PFSK-1 (cell line): ENCODE data around the gene UVSSA.

Source experiments
- FOXP2 ChIP-seq: optimal IDR thresholded peaks from 2 replicates; pipeline ENCODE3; 2011; ENCODE audit warnings: borderline replicate concordance, control low read depth, inconsistent platforms; ENCODE audit not compliant: insufficient read depth; ENCODE audit errors: extremely low read length, extremely low read depth
- POLR2AphosphoS5 ChIP-seq: IDR thresholded peaks from 2 replicates; pipeline ENCODE4 v1.6.1; 2012; ENCODE audit warnings: low read depth, mild to moderate bottlenecking, control low read depth, low read length, moderate library complexity
- SIN3A ChIP-seq: IDR thresholded peaks from 2 replicates; pipeline ENCODE4 v1.6.1; 2012; ENCODE audit warnings: mild to moderate bottlenecking, low read length, moderate library complexity, borderline replicate concordance; ENCODE audit not compliant: insufficient read depth
- TAF1 ChIP-seq: IDR thresholded peaks from 2 replicates; pipeline ENCODE4 v1.6.1; 2012; ENCODE audit warnings: low read length, control low read depth, borderline replicate concordance; ENCODE audit not compliant: insufficient read depth
- TF ChIP-seq, protein P1 (sequence below), 2 experiments: IDR thresholded peaks; 2 replicates each; pipeline versions ENCODE4 v1.6.1 to v1.8.0; 2011 to 2012; ENCODE audit warnings: low read depth in 2 of 2, low read length in 2 of 2, control low read depth in 1 of 2, inconsistent platforms in 1 of 2, mild to moderate bottlenecking in 1 of 2, moderate library complexity in 1 of 2; ENCODE audit not compliant: insufficient read depth in 1 of 2

Gene UVSSA

DNA sequence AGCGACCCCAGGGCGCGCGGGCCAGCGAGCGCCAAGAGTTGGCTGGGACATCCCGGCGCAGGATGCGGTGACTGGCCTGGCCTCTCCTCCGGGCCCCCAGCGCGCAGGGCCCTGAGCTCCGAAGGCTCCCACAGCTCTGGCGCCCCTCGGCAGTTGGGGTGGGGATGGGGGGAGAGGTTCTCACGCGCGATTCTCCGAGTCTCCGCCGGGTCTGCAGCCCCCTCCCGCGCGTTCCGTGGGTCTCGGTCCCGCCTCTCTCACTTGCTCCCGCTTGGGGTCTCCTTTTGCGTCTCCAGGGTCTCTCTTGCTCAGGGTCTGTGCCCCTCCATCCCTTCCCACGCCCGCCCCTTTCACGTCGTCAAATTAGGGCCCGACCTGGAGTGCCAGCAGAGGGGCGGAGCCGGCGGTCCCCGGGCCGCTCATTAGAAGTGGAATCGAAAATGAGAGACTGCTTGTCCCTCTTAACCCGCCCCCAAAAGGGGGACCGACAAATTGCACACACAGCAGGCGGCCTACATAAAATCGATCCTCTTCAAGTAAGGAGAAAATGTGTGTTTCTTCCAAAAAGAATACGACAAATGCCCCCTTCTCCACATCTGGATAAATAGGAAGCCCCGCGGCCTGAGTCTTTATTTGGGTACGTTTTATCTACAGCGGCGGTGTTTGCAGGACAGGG lies 60.1 kb downstream of the UVSSA start:
- TF ChIP-seq, protein P1, sequence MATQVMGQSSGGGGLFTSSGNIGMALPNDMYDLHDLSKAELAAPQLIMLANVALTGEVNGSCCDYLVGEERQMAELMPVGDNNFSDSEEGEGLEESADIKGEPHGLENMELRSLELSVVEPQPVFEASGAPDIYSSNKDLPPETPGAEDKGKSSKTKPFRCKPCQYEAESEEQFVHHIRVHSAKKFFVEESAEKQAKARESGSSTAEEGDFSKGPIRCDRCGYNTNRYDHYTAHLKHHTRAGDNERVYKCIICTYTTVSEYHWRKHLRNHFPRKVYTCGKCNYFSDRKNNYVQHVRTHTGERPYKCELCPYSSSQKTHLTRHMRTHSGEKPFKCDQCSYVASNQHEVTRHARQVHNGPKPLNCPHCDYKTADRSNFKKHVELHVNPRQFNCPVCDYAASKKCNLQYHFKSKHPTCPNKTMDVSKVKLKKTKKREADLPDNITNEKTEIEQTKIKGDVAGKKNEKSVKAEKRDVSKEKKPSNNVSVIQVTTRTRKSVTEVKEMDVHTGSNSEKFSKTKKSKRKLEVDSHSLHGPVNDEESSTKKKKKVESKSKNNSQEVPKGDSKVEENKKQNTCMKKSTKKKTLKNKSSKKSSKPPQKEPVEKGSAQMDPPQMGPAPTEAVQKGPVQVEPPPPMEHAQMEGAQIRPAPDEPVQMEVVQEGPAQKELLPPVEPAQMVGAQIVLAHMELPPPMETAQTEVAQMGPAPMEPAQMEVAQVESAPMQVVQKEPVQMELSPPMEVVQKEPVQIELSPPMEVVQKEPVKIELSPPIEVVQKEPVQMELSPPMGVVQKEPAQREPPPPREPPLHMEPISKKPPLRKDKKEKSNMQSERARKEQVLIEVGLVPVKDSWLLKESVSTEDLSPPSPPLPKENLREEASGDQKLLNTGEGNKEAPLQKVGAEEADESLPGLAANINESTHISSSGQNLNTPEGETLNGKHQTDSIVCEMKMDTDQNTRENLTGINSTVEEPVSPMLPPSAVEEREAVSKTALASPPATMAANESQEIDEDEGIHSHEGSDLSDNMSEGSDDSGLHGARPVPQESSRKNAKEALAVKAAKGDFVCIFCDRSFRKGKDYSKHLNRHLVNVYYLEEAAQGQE (IDR thresholded peaks at IDR 0.05; ENCODE audit: insufficient read depth in 1 of 2, low read depth in 2 of 2, low read length in 2 of 2) = no peak
- TF ChIP-seq TAF1 (no peak), FOXP2 (no peak), POLR2AphosphoS5 (no peak), SIN3A (no peak)

DNA sequence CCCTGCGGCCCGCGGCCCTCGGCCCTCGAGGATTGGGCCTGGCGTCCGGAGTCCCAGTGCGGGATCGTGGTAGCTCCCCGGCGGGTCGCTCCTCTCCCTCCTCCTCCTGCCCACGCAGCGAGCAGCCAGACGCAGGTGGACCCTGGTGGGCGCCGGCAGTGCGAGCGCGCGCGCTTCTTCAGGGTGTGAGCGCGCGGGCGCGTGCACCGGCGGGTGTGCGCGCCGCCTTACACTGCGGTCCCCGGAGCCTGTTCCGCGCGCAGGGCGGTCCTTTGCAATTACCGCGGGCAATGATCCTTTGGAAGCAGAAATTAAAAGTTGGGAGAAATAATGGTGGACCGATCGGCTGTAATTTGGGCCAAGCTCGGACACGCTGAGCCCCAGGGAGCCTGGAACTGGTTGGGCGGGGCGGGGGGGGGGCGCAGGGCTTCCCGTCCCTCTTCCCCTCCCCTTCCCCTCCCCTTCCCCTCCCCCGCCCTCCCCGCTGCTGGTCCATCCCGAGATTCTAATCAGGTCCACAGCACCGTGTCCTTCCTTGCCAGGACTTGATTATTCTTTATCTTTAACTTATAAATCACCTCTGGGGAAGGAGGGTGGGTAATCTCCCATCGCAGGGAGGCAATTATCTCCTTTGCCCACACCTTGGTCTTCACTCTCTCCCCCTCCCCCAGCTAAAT lies 60.8 kb downstream of the UVSSA start:
- TF ChIP-seq SIN3A (no peak), TAF1 (no peak), POLR2AphosphoS5 (no peak), FOXP2 (no peak)
- TF ChIP-seq, protein P1 (IDR thresholded peaks at IDR 0.05; ENCODE audit: insufficient read depth in 1 of 2, low read depth in 2 of 2, low read length in 2 of 2) = no peak

DNA sequence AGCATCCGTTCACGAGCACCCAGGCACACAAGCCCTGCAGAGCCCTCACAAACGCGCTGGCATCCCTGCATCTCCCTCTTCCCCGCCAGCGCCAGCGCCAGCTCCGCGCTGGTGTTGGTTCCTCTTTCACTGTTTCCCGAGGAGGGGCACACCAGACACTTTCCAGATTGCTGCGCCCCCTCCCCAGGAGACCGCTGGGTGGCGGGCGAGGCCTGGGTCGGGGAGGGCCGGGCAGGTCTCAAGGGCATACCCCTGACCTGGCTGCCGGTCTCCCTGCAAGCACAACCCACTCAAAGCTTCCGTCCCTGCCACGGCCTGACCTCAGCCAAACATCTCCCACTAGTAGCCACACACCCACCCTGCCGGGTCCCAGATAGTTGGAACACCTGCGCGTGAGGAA lies 61.4 kb downstream of the UVSSA start:
- TF ChIP-seq SIN3A (no peak), POLR2AphosphoS5 (no peak), TAF1 (no peak), FOXP2 (no peak)
- TF ChIP-seq, protein P1 (IDR thresholded peaks at IDR 0.05; ENCODE audit: insufficient read depth in 1 of 2, low read depth in 2 of 2, low read length in 2 of 2) = no peak

DNA sequence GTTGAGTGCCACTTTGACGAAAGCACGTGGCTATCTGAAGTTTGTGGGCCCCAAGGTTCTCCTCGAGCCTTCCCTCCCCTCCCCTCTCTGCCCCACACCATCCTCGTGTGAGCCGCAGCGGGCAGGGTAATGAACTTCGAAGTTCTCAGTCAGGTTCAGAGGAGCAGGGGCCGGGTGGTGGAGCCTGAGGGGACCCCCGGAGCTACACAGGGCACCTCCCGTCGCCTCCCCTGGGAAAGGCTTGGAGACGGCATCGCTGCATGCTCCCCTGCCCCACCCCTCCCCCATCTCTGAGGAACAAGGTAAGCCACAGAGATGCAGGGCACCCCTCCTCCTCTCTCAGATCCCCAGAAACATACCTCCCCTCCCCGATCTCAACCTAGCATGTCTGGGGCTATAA lies 62.1 kb downstream of the UVSSA start:
- TF ChIP-seq SIN3A (no peak), FOXP2 (no peak), POLR2AphosphoS5 (no peak), TAF1 (no peak)
- TF ChIP-seq, protein P1 (IDR thresholded peaks at IDR 0.05; ENCODE audit: insufficient read depth in 1 of 2, low read depth in 2 of 2, low read length in 2 of 2) = no peak
